ENCODE measurements around the gene MTF2.

MTF2 gene

GRCh38 chr1:93186667-93187066, 107.6 kb downstream of the MTF2 start:
- H3K4me3 ChIP-seq (ENCODE audit: low read length): no peak overlapping the region
- peaks cover 21% of the 10 kb centered on the region for H3K79me2 ChIP-seq (ENCODE audit: low read length)
- H3K4me1 ChIP-seq (ENCODE audit: low read length): peaks cover 14% of the 10 kb centered on the region
- H3K9ac ChIP-seq (ENCODE audit: low read length): no peak overlapping the region
- no peaks in the 10 kb centered on the region for H3K9me3 ChIP-seq (ENCODE audit: insufficient read depth, low read length)
- H2AFZ ChIP-seq (ENCODE audit: low read depth, low read length): no peak overlapping the region
- peak overlapping the region; percentile 10 for H3K4me2 ChIP-seq (ENCODE audit: low read length)
- TF ChIP-seq CTCF (IDR thresholded peaks at IDR 0.05; ENCODE audit: low read depth, low read length) (no peak), EZH2phosphoT487 (IDR thresholded peaks at IDR 0.05; ENCODE audit: low read depth) (no peak)
- H3K27ac ChIP-seq (ENCODE audit: low read length): no peak overlapping the region
- H3K36me3 ChIP-seq (replicated peaks; ENCODE audit: low read depth, low read length): peaks cover 8% of the 10 kb centered on the region
- no peaks in the 10 kb centered on the region for H4K20me1 ChIP-seq (ENCODE audit: insufficient read depth, low read length)
- H3K27me3 ChIP-seq (ENCODE audit: low read depth, low read length): no peaks in the 10 kb centered on the region

All from OCI-LY3 (cell line).